ENCODE measurements around the gene FAM47C.
"Not testable (repeated sequence)": the region's sequence is repeated elsewhere in the genome, so short reads cannot be mapped to it uniquely, and the experiment has no call there.

The FAM47C gene

DNA sequence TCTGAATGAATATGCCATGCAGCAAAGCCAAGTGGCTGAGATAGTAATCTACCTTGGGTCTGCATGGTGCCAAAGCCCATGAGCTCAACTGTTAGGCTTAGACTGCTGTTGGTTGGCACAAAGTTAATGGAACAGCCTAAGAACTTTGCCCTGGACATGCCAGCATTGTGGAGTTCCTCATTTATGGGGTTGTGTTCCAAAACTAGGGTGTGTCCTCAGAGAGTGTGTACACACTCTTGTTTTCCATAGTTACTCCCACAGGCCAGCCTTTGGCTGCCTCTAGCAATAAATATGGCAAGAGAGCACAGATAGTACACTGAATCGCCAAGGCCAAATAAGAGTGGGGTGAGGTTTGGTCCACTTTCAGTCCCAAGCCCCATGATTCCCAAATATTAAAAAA, 30.6 kb downstream of the FAM47C start:
- not testable (repeated sequence) for H3K27me3 ChIP-seq (ENCODE audit: insufficient read depth, poor library complexity, severe bottlenecking); DNase-seq (ENCODE audit: low read depth in 1 of 2, low spot score in 1 of 2); H3K27ac ChIP-seq (replicated peaks); H3K4me3 ChIP-seq (replicated peaks; ENCODE audit: insufficient read depth, low read length)

DNA sequence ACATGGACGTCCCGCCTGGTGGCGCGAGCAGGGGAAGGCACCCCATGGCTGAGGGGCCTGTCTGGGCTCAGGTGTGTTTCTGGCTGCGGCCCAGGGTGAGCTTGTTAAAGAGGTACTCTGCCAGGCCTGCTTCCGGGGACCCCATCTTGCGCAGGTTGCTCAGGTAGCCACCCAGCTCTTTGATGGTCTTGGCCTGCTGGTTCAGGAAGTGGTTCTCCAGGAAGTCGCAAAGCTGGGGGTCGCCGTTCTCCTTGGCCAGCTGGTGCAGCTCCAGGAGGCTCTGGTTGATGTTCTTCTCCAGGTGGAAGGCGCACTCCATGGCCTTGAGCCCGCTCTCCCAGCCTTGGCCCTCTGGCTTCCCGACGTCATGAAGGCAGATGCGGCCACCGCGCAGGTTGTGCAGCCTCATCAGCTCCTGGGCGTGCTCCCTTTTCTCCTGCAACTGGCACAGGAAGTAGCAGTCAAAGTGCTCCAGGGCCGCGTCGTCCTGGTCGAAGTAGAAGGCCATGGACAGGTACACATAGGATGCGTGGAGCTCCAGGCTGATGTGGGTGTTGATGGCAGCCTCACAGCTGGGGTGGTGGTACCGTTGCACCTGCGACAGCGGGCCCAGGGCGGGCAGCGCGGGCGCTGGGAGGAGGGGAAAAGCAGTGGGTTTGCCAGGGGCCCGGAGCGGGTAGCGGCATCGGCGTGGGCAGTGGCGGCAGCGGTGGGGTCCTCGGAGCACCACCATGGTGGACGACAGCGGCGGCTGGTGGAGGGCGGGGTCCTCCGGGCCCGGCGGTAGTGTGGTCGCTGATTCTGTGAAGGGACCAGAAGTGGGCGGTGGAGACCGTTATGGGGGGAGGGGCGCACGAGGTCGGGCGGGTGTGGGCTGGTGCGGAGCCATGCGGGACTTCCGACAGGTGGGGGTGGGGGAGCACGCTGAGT, 35.1 kb downstream of the FAM47C start:
- not testable (repeated sequence) for H3K27me3 ChIP-seq (ENCODE audit: insufficient read depth, poor library complexity, severe bottlenecking); H3K27ac ChIP-seq (replicated peaks); DNase-seq (ENCODE audit: low read depth in 1 of 2, low spot score in 1 of 2); H3K4me3 ChIP-seq (replicated peaks; ENCODE audit: insufficient read depth, low read length)

- Histone ChIP-seq H3K27me3 (ENCODE audit: insufficient read depth, poor library complexity, severe bottlenecking) (no peaks in the 10 kb centered on the region), H3K27ac (replicated peaks) (no peak overlapping the region), H3K4me3 (replicated peaks; ENCODE audit: insufficient read depth, low read length) (no peak overlapping the region)
- TF ChIP-seq SPI1 (IDR thresholded peaks at IDR 0.05; ENCODE audit: borderline replicate concordance, low read depth) (no peak), REST (IDR thresholded peaks at IDR 0.05; ENCODE audit: insufficient replicate concordance, low read depth) (no peak), POLR2AphosphoS5 (IDR thresholded peaks at IDR 0.05; ENCODE audit: low read depth) (no peak), GABPA (IDR thresholded peaks at IDR 0.05; ENCODE audit: low read depth) (no peak), CTCF (IDR thresholded peaks at IDR 0.05; ENCODE audit: insufficient read depth, low read length) (no peak)
- no peak for DNase-seq (ENCODE audit: low read depth in 1 of 2, low spot score in 1 of 2)
Observed at GRCh38 chrX:37047776-37048175, 39.6 kb downstream of the FAM47C start.

DNA sequence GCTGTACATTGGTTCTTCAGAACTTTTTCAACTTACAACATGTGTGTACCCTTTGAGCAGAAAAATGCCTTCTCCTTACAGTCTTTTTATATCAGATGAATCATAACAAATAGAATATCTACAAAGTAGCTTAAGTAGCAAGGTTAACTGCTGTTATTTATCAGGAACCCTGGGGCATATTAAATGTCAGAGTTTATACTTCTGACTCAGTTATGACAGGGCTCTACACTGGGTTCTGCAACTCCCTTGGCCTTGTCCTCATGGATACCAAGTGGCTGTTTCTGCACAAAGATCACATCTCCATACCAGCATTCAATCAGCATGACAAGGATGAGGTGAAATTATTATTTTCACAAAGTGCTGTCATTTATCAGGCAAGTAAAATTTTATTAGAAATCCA, 49.4 kb downstream of the FAM47C start:
- DNase-seq (ENCODE audit: low read depth in 1 of 2, low spot score in 1 of 2); H3K27ac ChIP-seq (replicated peaks); H3K4me3 ChIP-seq (replicated peaks; ENCODE audit: insufficient read depth, low read length); H3K27me3 ChIP-seq (ENCODE audit: insufficient read depth, poor library complexity, severe bottlenecking): not testable (repeated sequence)

GRCh38 chrX:37060999-37061398, 52.8 kb downstream of the FAM47C start:
- no peak overlapping the region for H3K4me3 ChIP-seq (replicated peaks; ENCODE audit: insufficient read depth, low read length)
- TF ChIP-seq GABPA (IDR thresholded peaks at IDR 0.05; ENCODE audit: low read depth) = no peak
- no peak for TF ChIP-seq POLR2AphosphoS5 (IDR thresholded peaks at IDR 0.05; ENCODE audit: low read depth)
- TF ChIP-seq SPI1 (IDR thresholded peaks at IDR 0.05; ENCODE audit: borderline replicate concordance, low read depth) = no peak
- TF ChIP-seq CTCF (IDR thresholded peaks at IDR 0.05; ENCODE audit: insufficient read depth, low read length) = no peak
- TF ChIP-seq REST (IDR thresholded peaks at IDR 0.05; ENCODE audit: insufficient replicate concordance, low read depth) = no peak
- peaks cover 3% of the 10 kb centered on the region for H3K27me3 ChIP-seq (ENCODE audit: insufficient read depth, poor library complexity, severe bottlenecking)
- no peak overlapping the region for H3K27ac ChIP-seq (replicated peaks)
- DNase-seq (ENCODE audit: low read depth in 1 of 2, low spot score in 1 of 2) = peak in 1 of 2 experiments; percentile 30

Data from HL-60 (cell line).